ENCODE results near the gene S100A4.
A peak's percentile ranks its signal among the peaks of the same experiment; 100 is the strongest.
"Not testable (repeated sequence)": the region's sequence is repeated elsewhere in the genome, so short reads cannot be mapped to it uniquely, and the experiment has no call there.

S100A4 gene

GRCh38 chr1:153545067-153546055, at the start of gene S100A4:
Gene S100A4 (minus strand): TSS chr1:153545806. CDS start chr1:153544794, 1,012 bp downstream.
- peak; percentile 87 to 95 (median 88) for DNase-seq (ENCODE audit: low read depth in 3 of 3)

DNA sequence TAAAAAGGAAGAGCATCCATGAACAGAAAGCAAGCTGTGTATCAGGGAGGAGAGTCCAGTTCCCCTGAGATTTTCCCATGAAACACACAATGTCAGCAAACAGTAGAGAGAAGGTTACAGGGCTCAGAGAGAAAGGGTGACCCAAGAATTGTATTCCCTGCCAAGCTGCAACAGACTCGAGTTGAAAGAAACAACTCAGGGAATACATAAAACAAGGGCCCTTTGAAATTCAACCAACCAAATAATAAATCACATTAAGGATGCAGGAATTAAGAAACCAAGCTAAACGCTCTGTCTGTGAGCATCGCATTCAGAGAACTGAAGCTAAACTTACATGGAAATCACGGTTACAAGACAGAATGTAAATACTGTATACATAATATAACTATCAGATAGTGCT, 47.1 kb upstream of the S100A4 start:
- DNase-seq (ENCODE audit: low read depth in 3 of 3): no peak

DNA sequence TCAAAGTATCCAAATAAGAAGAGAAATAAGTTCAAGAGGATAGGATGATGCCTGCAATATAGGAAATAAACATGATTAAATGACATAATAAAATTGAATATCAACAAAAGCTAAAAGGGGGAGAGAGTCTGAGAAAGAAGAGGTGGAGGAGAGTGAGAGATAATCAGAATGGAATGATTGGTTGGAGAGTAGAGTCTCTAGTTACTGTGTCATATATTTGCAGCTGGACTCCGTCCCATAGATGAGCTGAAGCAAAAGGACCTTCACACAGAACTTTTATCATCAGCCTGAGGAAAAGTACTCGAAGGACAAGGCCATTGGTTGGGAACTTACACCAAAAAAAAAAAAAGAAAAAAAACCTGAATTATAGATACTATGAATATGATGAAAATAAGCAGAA, 42.9 kb upstream of the S100A4 start:
- DNase-seq (ENCODE audit: low read depth in 3 of 3): no peak

- DNase-seq (ENCODE audit: low read depth in 3 of 3): not testable (repeated sequence)
Measured at GRCh38 chr1:153588033-153588432, 42.4 kb upstream of the S100A4 start.

GRCh38 chr1:153587314-153587713, 41.7 kb upstream of the S100A4 start:
- no peak for DNase-seq (ENCODE audit: low read depth in 3 of 3)

GRCh38 chr1:153586347-153586746, 40.7 kb upstream of the S100A4 start:
- DNase-seq (ENCODE audit: low read depth in 3 of 3): no peak

GRCh38 chr1:153585006-153585405, 39.4 kb upstream of the S100A4 start:
- no peak for DNase-seq (ENCODE audit: low read depth in 3 of 3)

DNA sequence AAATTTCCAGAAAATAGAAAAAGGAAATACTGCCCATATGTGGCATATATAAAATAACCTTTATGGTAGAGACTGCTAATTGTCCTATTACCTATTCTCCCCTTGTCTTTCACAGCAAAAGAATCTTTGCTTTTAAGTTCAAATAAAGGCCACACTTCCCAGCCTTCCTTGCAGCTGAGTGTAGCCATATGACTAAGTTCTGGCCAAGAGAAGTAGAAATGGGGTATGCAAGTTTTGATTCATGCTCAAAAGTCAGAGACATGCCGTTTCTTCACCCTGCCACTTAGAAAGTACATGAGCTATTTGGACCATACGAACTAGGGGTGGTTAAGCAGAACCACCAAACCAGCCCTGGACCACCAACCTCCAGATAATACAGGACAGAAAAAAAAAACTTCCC, 38.4 kb upstream of the S100A4 start:
- DNase-seq (ENCODE audit: low read depth in 3 of 3): no peak

DNA sequence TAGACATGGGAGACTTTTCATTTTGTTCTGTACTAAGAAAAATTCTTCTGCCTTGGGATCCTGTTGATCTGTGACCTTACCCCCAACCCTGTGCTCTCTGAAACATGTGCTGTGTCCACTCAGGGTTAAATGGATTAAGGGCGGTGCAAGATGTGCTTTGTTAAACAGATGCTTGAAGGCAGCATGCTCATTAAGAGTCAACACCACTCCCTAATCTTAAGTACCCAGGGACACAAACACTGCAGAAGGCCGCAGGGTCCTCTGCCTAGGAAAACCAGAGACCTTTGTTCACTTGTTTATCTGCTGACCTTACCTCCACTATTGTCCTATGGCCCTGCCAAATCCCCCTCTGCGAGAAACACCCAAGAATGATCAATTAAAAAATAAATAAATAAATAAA, 37.9 kb upstream of the S100A4 start:
- DNase-seq (ENCODE audit: low read depth in 3 of 3): not testable (repeated sequence)

- DNase-seq (ENCODE audit: low read depth in 3 of 3): not testable (repeated sequence)
Measured at GRCh38 chr1:153582836-153583235, 37.2 kb upstream of the S100A4 start.

DNA sequence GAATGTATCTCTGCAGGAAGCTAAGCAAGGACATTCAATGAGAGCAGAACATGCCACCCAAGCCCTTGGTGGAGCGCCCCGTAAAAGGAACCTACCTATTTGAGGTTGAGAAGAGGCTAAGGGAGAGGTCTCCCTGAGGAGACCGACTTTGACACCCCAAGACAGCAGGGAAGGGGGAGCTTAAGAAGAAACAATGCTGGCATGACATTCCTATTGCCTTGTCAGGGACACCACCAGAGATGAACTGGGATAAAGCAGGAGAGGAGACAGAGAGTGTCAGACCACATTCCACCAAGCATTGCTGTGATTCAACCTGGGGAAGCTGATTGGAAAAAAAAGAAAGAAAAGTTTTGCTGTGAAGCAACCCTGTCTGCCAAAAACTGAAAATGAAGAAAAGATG, 33.3 kb upstream of the S100A4 start:
- DNase-seq (ENCODE audit: low read depth in 3 of 3): no peak

DNA sequence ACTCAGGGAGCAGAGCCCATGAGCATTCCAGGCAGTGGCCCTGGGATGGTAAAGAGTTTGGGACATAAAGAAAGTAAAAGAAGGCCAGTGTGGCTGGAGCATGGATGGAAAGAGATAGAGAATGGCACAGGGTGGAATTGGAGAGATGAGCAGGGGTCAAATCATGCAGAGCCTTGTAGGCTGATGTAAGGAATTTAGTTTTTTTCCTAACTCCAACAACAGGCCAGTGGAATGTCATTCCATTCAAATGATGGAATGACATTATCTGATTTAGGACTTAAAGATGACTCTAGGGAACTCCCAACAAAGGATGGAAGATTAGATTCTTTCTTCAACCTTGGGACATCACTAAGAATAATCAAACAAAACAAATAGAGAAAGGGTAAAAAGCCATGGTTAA, 32.9 kb upstream of the S100A4 start:
- no peak for DNase-seq (ENCODE audit: low read depth in 3 of 3)

DNA sequence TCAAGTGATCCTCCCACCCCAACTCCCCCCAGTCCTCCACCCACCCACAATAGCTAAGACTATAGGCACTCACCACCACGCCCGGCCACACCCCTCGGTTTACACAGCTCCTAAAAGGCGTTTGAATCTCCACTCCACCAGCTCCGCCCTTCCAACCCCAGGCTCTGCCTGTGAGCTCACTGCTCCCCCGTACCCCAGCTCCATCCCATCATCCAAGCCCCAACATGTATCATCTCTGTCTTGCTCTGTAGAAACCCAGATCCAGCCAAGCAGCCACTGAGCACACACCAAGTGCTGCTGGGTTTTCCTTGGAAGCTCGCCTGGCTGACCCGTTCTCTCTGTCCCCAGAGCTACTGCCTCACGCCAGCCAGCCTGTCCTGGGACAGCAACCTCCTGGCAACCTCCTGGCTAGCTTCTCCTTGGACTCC, 32.0 kb upstream of the S100A4 start:
- no peak for DNase-seq (ENCODE audit: low read depth in 3 of 3)

- no peak for DNase-seq (ENCODE audit: low read depth in 3 of 3)
Measured at GRCh38 chr1:153577138-153577537, 31.5 kb upstream of the S100A4 start.

DNA sequence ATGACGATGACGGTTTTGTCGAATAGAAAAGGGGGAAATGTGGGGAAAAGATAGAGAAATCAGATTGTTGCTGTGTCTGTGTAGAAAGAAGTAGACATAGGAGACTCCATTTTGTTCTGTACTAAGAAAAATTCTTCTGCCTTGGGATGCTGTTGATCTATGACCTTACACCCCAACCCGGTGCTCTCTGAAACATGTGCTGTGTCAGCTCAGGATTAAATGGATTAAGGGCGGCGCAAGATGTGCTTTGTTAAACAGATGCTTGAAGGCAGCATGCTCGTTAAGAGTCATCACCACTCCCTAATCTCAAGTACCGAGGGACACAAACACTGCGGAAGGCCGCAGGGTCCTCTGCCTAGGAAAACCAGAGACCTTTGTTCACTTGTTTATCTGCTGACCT, 29.9 kb upstream of the S100A4 start:
- not testable (repeated sequence) for DNase-seq (ENCODE audit: low read depth in 3 of 3)

DNA sequence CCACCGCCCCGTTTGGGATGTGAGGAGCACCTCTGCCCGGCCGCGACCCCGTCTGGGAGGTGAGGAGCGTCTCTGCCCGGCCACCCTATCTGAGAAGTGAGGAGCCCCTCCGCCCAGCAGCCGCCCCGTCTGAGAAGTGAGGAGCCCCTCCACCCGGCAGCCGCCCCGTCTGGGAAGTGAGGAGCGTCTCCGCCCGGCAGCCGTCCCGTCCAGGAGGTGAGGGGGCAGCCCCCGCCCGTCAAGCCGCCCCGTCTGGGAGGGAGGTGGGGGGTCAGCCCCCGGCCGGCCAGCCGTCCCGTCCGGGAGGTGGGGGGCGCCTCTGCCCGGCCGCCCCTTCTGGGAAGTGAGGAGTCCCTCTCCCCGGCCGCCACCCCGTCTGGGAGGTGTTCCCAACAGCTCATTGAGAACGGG, 29.5 kb upstream of the S100A4 start:
- DNase-seq (ENCODE audit: low read depth in 3 of 3): not testable (repeated sequence)

- no peak for DNase-seq (ENCODE audit: low read depth in 3 of 3)
Measured at GRCh38 chr1:153573351-153573750, 27.7 kb upstream of the S100A4 start.

- DNase-seq (ENCODE audit: low read depth in 3 of 3): peak; percentile 43 to 61 (median 53)
Measured at GRCh38 chr1:153572569-153573015, 27.0 kb upstream of the S100A4 start.

DNA sequence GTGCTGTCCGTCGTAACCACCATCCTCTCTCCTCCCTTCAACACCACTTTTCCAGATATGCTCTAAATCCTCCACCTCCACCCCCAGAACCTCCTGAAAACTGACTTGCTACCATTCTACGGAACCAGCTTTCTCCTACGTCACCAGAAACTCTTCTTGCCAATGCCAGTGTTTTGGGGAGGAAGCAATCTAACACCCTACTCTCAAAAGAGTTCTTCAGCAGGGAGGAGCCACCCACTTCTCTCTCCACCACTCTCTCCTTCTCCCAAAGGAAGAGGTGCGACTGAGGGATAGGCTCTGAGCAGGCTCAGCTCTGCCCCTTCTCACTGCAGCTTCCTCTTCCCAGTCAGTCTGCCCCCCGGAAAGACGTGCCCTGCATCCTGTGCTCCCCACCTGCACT, 26.1 kb upstream of the S100A4 start:
- DNase-seq (ENCODE audit: low read depth in 3 of 3): no peak

GRCh38 chr1:153570874-153571273, 25.3 kb upstream of the S100A4 start:
- DNase-seq (ENCODE audit: low read depth in 3 of 3): no peak

- DNase-seq (ENCODE audit: low read depth in 3 of 3): no peak
Measured at GRCh38 chr1:153569465-153569864, 23.9 kb upstream of the S100A4 start.

GRCh38 chr1:153568367-153569099, 22.9 kb upstream of the S100A4 start:
- DNase-seq (ENCODE audit: low read depth in 3 of 3): peak; percentile 78 to 79 (median 79)

Data from stimulated activated CD4-positive, alpha-beta T cell treated with anti-CD3 and anti-CD28 coated beads, TNF-alpha, amount 100 ng/mL, for 48 hours (primary cell).